ENCODE results near the gene CIRBP. TPM values are rescaled to one million over a fixed set of nuclear protein-coding genes. Genes with fewer than 3 reads are reported as not detected.

The CIRBP gene
- total RNA-seq, 1 donor from 2014 or later, result 295 TPM

- Mint-ChIP-seq H3K4me3 (ENCODE audit: unreplicated experiment) (no peak overlapping the region), H3K4me1 (ENCODE audit: low read depth) (peaks cover 3% of the 10 kb centered on the region), H3K9me3 (ENCODE audit: low read depth) (no peaks in the 10 kb centered on the region), H3K27me3 (ENCODE audit: low read depth) (peaks cover 2% of the 10 kb centered on the region), H3K27ac (ENCODE audit: unreplicated experiment) (no peak overlapping the region), H3K36me3 (ENCODE audit: low read depth) (no peaks in the 10 kb centered on the region)
- DNase-seq (ENCODE audit: low spot score), result no peak
- no peak for TF ChIP-seq CTCF (IDR thresholded peaks at IDR 0.05)
These were observed 19.1 kb downstream of the CIRBP start for GRCh38 chr19:1288226-1288612.

GRCh38 chr19:1288833-1289685, 19.9 kb downstream of the CIRBP start:
- no peak for DNase-seq (ENCODE audit: low spot score)
- Mint-ChIP-seq H3K4me3 (ENCODE audit: unreplicated experiment) (no peak overlapping the region), H3K4me1 (ENCODE audit: low read depth) (peaks cover 3% of the 10 kb centered on the region), H3K27ac (ENCODE audit: unreplicated experiment) (no peak overlapping the region), H3K27me3 (ENCODE audit: low read depth) (peaks cover 2% of the 10 kb centered on the region), H3K9me3 (ENCODE audit: low read depth) (no peaks in the 10 kb centered on the region), H3K36me3 (ENCODE audit: low read depth) (no peaks in the 10 kb centered on the region)
- TF ChIP-seq CTCF (IDR thresholded peaks at IDR 0.05), result no peak

- Mint-ChIP-seq H3K27me3 (ENCODE audit: low read depth) (peaks cover 2% of the 10 kb centered on the region), H3K4me1 (ENCODE audit: low read depth) (peaks cover 3% of the 10 kb centered on the region), H3K36me3 (ENCODE audit: low read depth) (no peaks in the 10 kb centered on the region), H3K4me3 (ENCODE audit: unreplicated experiment) (no peak overlapping the region), H3K9me3 (ENCODE audit: low read depth) (no peaks in the 10 kb centered on the region), H3K27ac (ENCODE audit: unreplicated experiment) (no peak overlapping the region)
- no peak for DNase-seq (ENCODE audit: low spot score)
- no peak for TF ChIP-seq CTCF (IDR thresholded peaks at IDR 0.05)
These were observed 20.5 kb downstream of the CIRBP start for GRCh38 chr19:1289686-1290025.

- Mint-ChIP-seq H3K27me3 (ENCODE audit: low read depth) (peaks cover 2% of the 10 kb centered on the region), H3K4me1 (ENCODE audit: low read depth) (peaks cover 3% of the 10 kb centered on the region), H3K9me3 (ENCODE audit: low read depth) (no peaks in the 10 kb centered on the region), H3K27ac (ENCODE audit: unreplicated experiment) (no peak overlapping the region), H3K4me3 (ENCODE audit: unreplicated experiment) (no peak overlapping the region), H3K36me3 (ENCODE audit: low read depth) (no peaks in the 10 kb centered on the region)
- no peak for TF ChIP-seq CTCF (IDR thresholded peaks at IDR 0.05)
- no peak for DNase-seq (ENCODE audit: low spot score)
These were observed 21.1 kb downstream of the CIRBP start for GRCh38 chr19:1290196-1290702.

GRCh38 chr19:1290703-1291651, 21.8 kb downstream of the CIRBP start:
- Mint-ChIP-seq H3K4me3 (ENCODE audit: unreplicated experiment) (no peak overlapping the region), H3K36me3 (ENCODE audit: low read depth) (no peaks in the 10 kb centered on the region), H3K9me3 (ENCODE audit: low read depth) (no peaks in the 10 kb centered on the region), H3K27me3 (ENCODE audit: low read depth) (peaks cover 2% of the 10 kb centered on the region), H3K27ac (ENCODE audit: unreplicated experiment) (no peak overlapping the region), H3K4me1 (ENCODE audit: low read depth) (peaks cover 3% of the 10 kb centered on the region)
- no peak for TF ChIP-seq CTCF (IDR thresholded peaks at IDR 0.05)
- DNase-seq (ENCODE audit: low spot score), result no peak
